ENCODE measurements around the gene PACRG.

Gene PACRG

GRCh38 chr6:163148451-163149278 lies 420.9 kb downstream of the PACRG start:
- DNase-seq, result peak in 7 of 14 donors; percentile 17 to 73 (median 37)

GRCh38 chr6:163149279-163149848 lies 421.6 kb downstream of the PACRG start:
- DNase-seq, result no peak

- DNase-seq, result no peak
These were observed 423.4 kb downstream of the PACRG start for GRCh38 chr6:163151212-163151611.

- no peak for DNase-seq
These were observed 424.9 kb downstream of the PACRG start for GRCh38 chr6:163152701-163153100.

- no peak for DNase-seq
These were observed 431.3 kb downstream of the PACRG start for GRCh38 chr6:163159110-163159509.

- no peak for DNase-seq
These were observed 431.9 kb downstream of the PACRG start for GRCh38 chr6:163159689-163160088.

GRCh38 chr6:163162007-163162873 lies 434.5 kb downstream of the PACRG start:
- DNase-seq, result no peak

GRCh38 chr6:163162874-163163213 lies 435.1 kb downstream of the PACRG start:
- no peak for DNase-seq

- DNase-seq, result no peak
These were observed 436.6 kb downstream of the PACRG start for GRCh38 chr6:163164175-163164900.

GRCh38 chr6:163165155-163165910 lies 437.6 kb downstream of the PACRG start:
- no peak for DNase-seq

GRCh38 chr6:163165922-163166321 lies 438.1 kb downstream of the PACRG start:
- peak in 8 of 14 donors; percentile 33 to 80 (median 58) for DNase-seq

GRCh38 chr6:163166507-163166906 lies 438.7 kb downstream of the PACRG start:
- no peak for DNase-seq

GRCh38 chr6:163169521-163169920 lies 441.7 kb downstream of the PACRG start:
- no peak for DNase-seq

- DNase-seq, result no peak
These were observed 442.6 kb downstream of the PACRG start for GRCh38 chr6:163170294-163170883.

- DNase-seq, result no peak
These were observed 446.0 kb downstream of the PACRG start for GRCh38 chr6:163173741-163174140.

GRCh38 chr6:163175301-163175700 lies 447.5 kb downstream of the PACRG start:
- DNase-seq, result no peak

- DNase-seq, result no peak
These were observed 448.3 kb downstream of the PACRG start for GRCh38 chr6:163176097-163176496.

GRCh38 chr6:163177007-163177406 lies 449.2 kb downstream of the PACRG start:
- DNase-seq, result no peak

- DNase-seq, result no peak
These were observed 450.2 kb downstream of the PACRG start for GRCh38 chr6:163177892-163178420.

- DNase-seq, result no peak
These were observed 451.3 kb downstream of the PACRG start for GRCh38 chr6:163179061-163179460.

- no peak for DNase-seq
These were observed 451.9 kb downstream of the PACRG start for GRCh38 chr6:163179721-163180120.
